Heart left ventricle (tissue), 16 donors: ENCODE measurements around the gene TMEM100. TPM values are rescaled to one million over a fixed set of nuclear protein-coding genes. Genes with fewer than 3 reads are reported as not detected.
A peak's percentile ranks its signal among the peaks of the same experiment; 100 is the strongest.

Experiments used
- ATAC-seq, 4 donors: fragments of 200-7000 bp; cut with Tn5 transposase; one replicate each; pipeline ENCODE4 v1.9.1; 2020 to 2022; ENCODE audit warnings: moderate library complexity in 4 of 4, mild to moderate bottlenecking in 3 of 4, moderate number of reproducible peaks in 1 of 4
- DNase-seq, 5 donors: peaks; one replicate each; pipeline ENCODE4 v3.0.0-alpha.2; 2020
- H3K27ac ChIP-seq, 12 donors: fragments of 200-600 bp; sonication (generic) in 4 of 12; one replicate each; pipeline versions ENCODE4 v1.5.0 to v1.8.0; 2016 to 2022; ENCODE audit warnings: mild to moderate bottlenecking in 2 of 12
- H3K27me3 ChIP-seq, 9 donors: fragments of 200-600 bp; sonication (generic) in 2 of 9; one replicate each; pipeline versions ENCODE4 v1.5.1 to v1.8.0; 2016 to 2022; ENCODE audit warnings: mild to moderate bottlenecking in 3 of 9
- H3K36me3 ChIP-seq, 9 donors: fragments of 200-600 bp; sonication (generic) in 2 of 9; one replicate each; pipeline versions ENCODE4 v1.5.0 to v1.8.0; 2018 to 2022; ENCODE audit warnings: mild to moderate bottlenecking in 2 of 9
- H3K4me1 ChIP-seq, 12 donors: fragments of 200-600 bp; sonication (generic) in 4 of 12; one replicate each; pipeline versions ENCODE4 v1.5.0 to v1.8.0; 2016 to 2022; ENCODE audit warnings: mild to moderate bottlenecking in 3 of 12
- H3K4me3 ChIP-seq, 12 donors: fragments of 200-600 bp; sonication (generic) in 4 of 12; one replicate each; pipeline versions ENCODE4 v1.5.0 to v1.8.0; 2017 to 2022; ENCODE audit warnings: mild to moderate bottlenecking in 9 of 12, moderate library complexity in 4 of 12
- H3K9me3 ChIP-seq, 12 donors: fragments of 200-600 bp; sonication (generic) in 4 of 12; one replicate each; pipeline versions ENCODE4 v1.5.0 to v1.8.0; 2016 to 2022; ENCODE audit warnings: mild to moderate bottlenecking in 1 of 12
- POLR2A ChIP-seq, 2 donors: fragments of 450-650 bp; IDR thresholded peaks; one replicate each; pipeline ENCODE4 v1.6.1; 2017; ENCODE audit warnings: antibody characterized with exemption in 2 of 2, mild to moderate bottlenecking in 2 of 2, moderate library complexity in 2 of 2
- WGBS, 4 donors: extraction: QIAGEN DNeasy Blood & Tissue Kit in 2 of 4; methylation state at CpG; one replicate each; pipeline versions ENCODE4 v1.1.5 to v1.1.7; 2013 to 2018; 5-methylcytosine and 5-hydroxymethylcytosine counted together
- intact Hi-C, 10 donors: fragments of 100-400 bp; cut with DNase I; formaldehyde crosslinking; loops; one replicate each; pipeline versions ENCODE4 v1.11.1 to v1.14.2; 2022
- polyA plus RNA-seq, 2 donors: library from polyadenylated mRNA; stranded (reverse); fragments of 200-250 nt; gene quantifications; one replicate each; pipeline ENCODE4 v1.2.3, GENCODE V29; 2013
- total RNA-seq, 9 donors: library from RNA; depleted of rRNA in 2 of 9; stranded (reverse); fragments of >200 nt in 2 of 9; fragmentation: NEBNext Ultra II Directional in 3 of 9; extraction: Animal tissue kit (Norgen Biotek cat#: 25700) in 3 of 9; gene quantifications; one replicate each; pipeline versions ENCODE4 v1.1.0 to v1.2.4, GENCODE V29; 2016 to 2023
- TF ChIP-seq, protein P1 (sequence below), 12 donors: fragments of 200-600 bp; sonication (generic) in 4 of 12; IDR thresholded peaks; one replicate each; pipeline versions ENCODE4 v1.5.0 to v1.8.0; 2018 to 2022; ENCODE audit warnings: antibody characterized with exemption in 12 of 12, mild to moderate bottlenecking in 5 of 12
- donor health status: ischemic (EF 13 %, LVEDD 7.1; RV severe dilation, severe dysfunction).
- donor health status: healthy with polysubstance abuse.
- donor health status: DM: no; HTN: yes; CAD: no.
- donor health status: DM: no; HTN: no; CAD: no.
- donor health status: ischemic (EF 25% LVEDD 6.9; RV normal size, moderate dysfunction).
- donor health status: ischemic (EF 25% LVEDD 5.7; RV mildly dilated, moderate dysfunction).
- donor health status: healthy.
- donor health status: DM: yes; HTN: yes; CAD: no.
- donor health status: ischemic (EF 35%, LVEDD 5.7; RV mildly dilated, moderate dysfunction).
- donor health status: nonischemic (EF 11% LVEDD 7.7; RV severe dilation, severe dysfunction).
- donor health status: DM: yes; HTN: yes; CAD: no.
- donor health status: PGD.
- donor health status: ischemic (EF 29% LVEDD 5.4; RV normal size, mild dysfunction).
- donor health status: nonischemic (EF 23%, LVEDD 6.1; RV moderate dilation, normal function).

The TMEM100 gene
- total and polyA plus RNA-seq, 11 donors, result 2.3 to 9.3 (median 5.3) TPM

- no peaks in the 10 kb centered on the region for H3K27me3 ChIP-seq
- H3K4me3 ChIP-seq, result no peak overlapping the region
- no peaks in the 10 kb centered on the region for H3K4me1 ChIP-seq
- DNase-seq (no peak), ATAC-seq (no peak)
- intact Hi-C loops, result no loop called here
- no peaks in the 10 kb centered on the region for H3K9me3 ChIP-seq
- WGBS, 4 donors, result 90 to 97% (median 91%) methylated on average over 3 of the region's 3 CpGs
- no peaks in the 10 kb centered on the region for H3K36me3 ChIP-seq
- TF ChIP-seq, protein P1, sequence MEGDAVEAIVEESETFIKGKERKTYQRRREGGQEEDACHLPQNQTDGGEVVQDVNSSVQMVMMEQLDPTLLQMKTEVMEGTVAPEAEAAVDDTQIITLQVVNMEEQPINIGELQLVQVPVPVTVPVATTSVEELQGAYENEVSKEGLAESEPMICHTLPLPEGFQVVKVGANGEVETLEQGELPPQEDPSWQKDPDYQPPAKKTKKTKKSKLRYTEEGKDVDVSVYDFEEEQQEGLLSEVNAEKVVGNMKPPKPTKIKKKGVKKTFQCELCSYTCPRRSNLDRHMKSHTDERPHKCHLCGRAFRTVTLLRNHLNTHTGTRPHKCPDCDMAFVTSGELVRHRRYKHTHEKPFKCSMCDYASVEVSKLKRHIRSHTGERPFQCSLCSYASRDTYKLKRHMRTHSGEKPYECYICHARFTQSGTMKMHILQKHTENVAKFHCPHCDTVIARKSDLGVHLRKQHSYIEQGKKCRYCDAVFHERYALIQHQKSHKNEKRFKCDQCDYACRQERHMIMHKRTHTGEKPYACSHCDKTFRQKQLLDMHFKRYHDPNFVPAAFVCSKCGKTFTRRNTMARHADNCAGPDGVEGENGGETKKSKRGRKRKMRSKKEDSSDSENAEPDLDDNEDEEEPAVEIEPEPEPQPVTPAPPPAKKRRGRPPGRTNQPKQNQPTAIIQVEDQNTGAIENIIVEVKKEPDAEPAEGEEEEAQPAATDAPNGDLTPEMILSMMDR (IDR thresholded peaks at IDR 0.05), result no peak
- TF ChIP-seq POLR2A (IDR thresholded peaks at IDR 0.05), result no peak
- no peak overlapping the region for H3K27ac ChIP-seq
These were observed 18.7 kb upstream of the TMEM100 start for GRCh38 chr17:55741356-55741700.

GRCh38 chr17:55740511-55741355, 18.1 kb upstream of the TMEM100 start:
- no peak overlapping the region for H3K4me3 ChIP-seq
- DNase-seq, result no peak
- 82 to 90% (median 86%) methylated on average over 10 of the region's 10 CpGs for WGBS, 4 donors
- TF ChIP-seq, protein P1 (IDR thresholded peaks at IDR 0.05), result no peak
- no peak for TF ChIP-seq POLR2A (IDR thresholded peaks at IDR 0.05)
- H3K9me3 ChIP-seq, result no peaks in the 10 kb centered on the region
- no peaks in the 10 kb centered on the region for H3K36me3 ChIP-seq
- no peaks in the 10 kb centered on the region for H3K4me1 ChIP-seq
- H3K27ac ChIP-seq, result no peak overlapping the region
- ATAC-seq, result no peak
- intact Hi-C loops, result no loop called here
- no peaks in the 10 kb centered on the region for H3K27me3 ChIP-seq

DNA sequence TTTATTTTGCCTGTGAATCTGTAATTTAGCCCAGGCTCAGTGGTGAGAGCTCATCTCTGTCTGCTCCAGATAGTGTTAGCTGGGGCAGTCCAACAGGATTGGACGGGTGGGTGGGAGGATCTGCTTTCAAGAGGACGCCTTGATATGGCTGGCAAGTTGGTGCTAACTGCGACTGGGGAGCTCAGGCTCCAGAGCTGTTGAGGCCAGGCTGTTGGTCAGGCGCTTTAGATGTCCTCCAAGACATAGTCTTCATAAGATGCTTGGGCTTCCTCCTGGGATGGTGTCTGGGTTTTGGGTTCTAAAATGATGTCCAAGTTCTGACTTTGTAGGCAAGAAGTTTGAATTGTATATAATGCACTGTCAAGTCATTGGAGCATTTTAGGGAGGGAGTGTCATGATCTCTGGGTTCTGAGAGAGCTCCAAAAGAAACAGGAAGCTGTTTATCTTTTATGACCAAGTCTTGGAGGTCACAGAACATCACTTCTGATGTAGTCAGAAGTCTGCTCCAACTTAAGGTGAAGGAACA, 15.4 kb upstream of the TMEM100 start:
- H3K4me1 ChIP-seq, result peaks cover 0 to 10% (median 7%) of the 10 kb centered on the region in 12 donors
- no peak for TF ChIP-seq POLR2A (IDR thresholded peaks at IDR 0.05)
- TF ChIP-seq, protein P1 (IDR thresholded peaks at IDR 0.05), result no peak
- H3K27me3 ChIP-seq, result no peaks in the 10 kb centered on the region
- H3K36me3 ChIP-seq, result no peaks in the 10 kb centered on the region
- intact Hi-C loops, result no loop called here
- no peak overlapping the region for H3K27ac ChIP-seq
- no peak overlapping the region for H3K4me3 ChIP-seq
- no peaks in the 10 kb centered on the region for H3K9me3 ChIP-seq
- WGBS, 4 donors, result 66 to 76% (median 70%) methylated on average over 4 of the region's 4 CpGs
- no peak for ATAC-seq
- DNase-seq, result no peak

DNA sequence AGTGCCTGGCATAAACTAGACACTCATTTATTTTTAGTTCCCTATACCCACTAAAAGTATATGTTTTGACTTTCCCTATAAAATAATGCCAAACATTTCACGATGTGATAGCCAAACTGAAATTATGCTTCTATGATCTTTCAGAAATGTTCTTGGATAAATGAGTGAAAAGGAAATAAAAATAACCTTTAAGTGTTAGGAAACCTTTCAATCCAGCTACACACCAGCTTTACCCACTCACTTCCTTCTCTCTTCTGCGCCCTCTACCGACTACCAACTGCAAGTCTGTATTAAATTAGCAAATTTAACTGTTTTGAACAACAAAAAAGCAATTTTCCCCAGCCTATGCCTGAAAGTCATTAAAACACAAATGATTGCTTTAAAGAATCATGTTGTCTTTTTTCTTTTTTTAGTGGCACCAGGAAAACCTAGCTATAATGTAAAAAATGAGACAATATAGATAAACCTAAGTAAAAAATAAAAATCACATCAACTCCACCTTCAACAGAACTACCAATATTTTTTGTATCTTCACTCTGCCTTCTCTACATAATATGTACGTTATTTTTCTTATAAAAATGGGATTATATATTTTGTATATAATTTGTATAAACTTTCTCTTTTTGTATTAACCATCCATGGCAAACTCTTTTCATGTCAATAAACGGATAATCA, 13.2 kb upstream of the TMEM100 start:
- Histone ChIP-seq H3K27me3 (no peaks in the 10 kb centered on the region), H3K9me3 (no peaks in the 10 kb centered on the region), H3K4me3 (no peak overlapping the region), H3K4me1 (peaks cover 0 to 30% (median 17%) of the 10 kb centered on the region in 12 donors), H3K36me3 (no peaks in the 10 kb centered on the region), H3K27ac (no peak overlapping the region)
- intact Hi-C loops, result no loop called here
- no peak for TF ChIP-seq POLR2A (IDR thresholded peaks at IDR 0.05)
- TF ChIP-seq, protein P1 (IDR thresholded peaks at IDR 0.05), result peak; percentile 46 to 75 (median 63)
- 37 to 41% (median 38%) methylated on average over 5 of the region's 5 CpGs for WGBS, 4 donors
- DNase-seq (peak in 2 of 5 donors; percentile 29 to 31), ATAC-seq (no peak)
